Smooth muscle cell of the brain vasculature (primary cell): ENCODE results near the gene TULP1.

ENCODE experiments used
- DNase-seq: peaks from one replicate; pipeline ENCODE4 v3.0.0-alpha.2; 2012; ENCODE audit warnings: low read depth, low spot score

TULP1 gene

DNA sequence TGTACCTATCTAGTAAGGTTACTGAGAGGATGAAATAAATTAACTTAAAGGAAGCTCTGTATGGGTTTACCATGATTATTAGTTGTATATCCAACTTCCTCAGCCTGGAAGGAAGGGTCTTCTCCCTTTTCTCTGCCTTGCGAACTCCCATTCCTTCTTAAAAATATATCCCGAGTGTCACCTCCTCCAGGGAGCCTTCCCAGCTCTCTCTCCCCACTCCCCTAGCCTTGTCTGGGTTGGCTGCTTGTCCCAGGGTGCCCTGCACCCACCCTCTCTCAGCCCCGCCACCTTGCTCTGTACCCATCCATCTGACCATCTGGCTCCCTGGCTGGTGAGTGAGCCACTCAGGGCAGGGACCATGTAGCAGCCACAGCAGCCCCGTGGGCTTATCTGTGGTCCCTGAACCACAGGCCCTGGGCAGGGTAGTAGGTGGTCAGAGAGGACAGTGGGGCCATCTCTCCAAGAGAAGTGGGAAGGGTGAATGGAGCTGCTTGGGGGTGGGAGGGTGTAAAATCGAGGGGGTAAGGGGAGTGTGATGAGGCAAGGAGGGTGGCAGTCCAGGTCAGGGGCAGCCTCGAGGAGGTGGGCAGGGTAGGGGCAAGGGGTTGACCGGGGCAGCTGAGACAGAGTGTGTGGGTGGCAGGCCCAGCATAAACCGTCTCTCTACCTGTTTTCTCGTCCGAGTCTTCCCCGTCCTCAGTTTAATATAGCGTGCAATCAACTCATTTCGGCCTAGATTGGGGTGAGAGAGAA lies 28.6 kb downstream of the TULP1 start:
- DNase-seq, result no peak

GRCh38 chr6:35483490-35483889 lies 29.2 kb downstream of the TULP1 start:
- no peak for DNase-seq

- no peak for DNase-seq
Measured at GRCh38 chr6:35483062-35483461, 29.6 kb downstream of the TULP1 start.

GRCh38 chr6:35481226-35481625 lies 31.5 kb downstream of the TULP1 start:
- DNase-seq, result no peak

DNA sequence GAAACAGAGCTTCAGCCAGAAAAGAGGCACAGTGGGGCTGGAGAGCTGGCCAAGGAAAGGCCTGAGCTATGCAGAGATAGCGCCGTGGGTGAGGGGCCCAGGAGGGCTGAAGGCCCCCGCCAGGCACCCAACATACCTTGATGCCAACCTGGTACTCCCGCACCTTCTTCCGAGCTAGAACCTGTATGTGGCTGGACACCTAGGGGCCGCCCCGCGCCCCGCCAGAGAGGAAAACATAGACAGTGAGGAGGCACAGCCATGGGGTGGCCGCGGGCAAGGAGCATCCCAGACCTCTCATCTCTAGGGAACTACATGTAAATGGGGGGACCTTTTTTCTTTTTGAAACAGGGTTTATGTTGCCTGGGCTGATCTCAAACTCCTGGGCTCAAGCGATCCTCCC lies 32.5 kb downstream of the TULP1 start:
- DNase-seq, result no peak

DNA sequence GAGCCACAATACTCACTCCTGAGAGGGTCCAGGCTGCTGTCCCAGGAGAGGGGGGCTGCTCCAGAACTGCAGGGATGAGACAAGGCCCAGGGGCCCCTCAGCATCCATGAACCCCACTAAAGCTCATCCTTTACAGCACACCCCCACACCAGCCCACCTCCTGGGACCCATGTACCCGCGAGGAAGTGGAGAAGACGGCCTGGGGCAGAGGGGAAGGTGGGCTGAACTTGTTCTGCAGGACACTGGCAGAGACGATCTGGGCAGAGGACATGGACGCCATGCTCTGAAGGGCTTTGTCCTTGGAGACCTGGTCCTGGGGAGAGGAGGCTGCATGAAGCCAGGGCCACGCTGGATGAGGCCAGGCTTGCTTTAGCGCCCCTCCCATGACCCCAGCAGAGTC lies 34.4 kb downstream of the TULP1 start:
- DNase-seq, result no peak

DNA sequence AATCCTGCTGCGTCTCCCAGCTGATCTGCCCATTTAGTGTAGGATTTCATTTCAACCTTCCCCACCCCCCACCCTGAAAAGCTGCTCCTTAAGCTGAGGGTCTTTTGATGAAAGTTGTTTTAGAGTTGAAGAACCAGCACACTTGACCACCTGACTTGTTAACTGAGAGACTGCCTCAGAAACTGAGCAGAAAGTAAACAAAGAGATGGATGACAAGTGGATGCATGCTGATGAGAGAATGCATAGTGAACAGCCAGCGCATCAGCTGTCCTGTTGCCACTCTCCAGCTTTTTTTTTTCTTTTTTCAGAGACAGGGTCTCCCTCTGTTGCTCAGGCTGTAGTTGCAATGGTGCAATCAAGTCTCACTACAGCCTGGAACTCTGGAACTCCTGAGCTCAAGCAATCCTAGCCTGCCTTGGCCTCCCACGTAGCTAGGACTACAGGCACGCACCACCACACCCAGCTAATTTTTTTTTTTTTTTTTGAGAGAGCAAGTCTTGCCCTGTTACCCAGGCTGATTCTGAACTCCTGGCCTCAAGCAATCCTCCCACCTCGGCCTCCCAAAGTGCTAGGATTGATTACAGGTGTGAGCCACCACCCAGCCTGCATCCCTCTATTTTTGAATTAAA lies 35.0 kb downstream of the TULP1 start:
- no peak for DNase-seq

DNA sequence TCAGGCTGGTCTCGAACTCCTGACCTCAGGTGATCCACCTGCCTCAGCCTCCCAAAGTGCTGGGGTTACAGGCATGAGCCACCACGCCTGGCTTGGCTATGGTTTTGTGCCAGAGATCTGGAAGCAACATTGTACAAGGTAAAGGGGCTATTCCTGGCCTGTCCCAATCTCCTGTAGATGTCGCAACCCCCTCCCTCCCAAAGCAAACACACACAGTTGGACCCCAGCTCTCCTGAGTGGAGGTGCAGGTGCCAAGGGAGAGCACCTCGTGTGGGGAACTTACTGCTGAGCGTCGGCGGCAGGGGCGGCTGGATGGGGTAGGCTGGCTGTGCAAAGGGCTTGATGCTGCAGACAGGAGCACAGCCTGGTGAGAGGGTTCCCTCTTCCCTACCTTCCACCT lies 35.7 kb downstream of the TULP1 start:
- no peak for DNase-seq

GRCh38 chr6:35476004-35476403 lies 36.7 kb downstream of the TULP1 start:
- DNase-seq, result no peak

GRCh38 chr6:35475573-35475972 lies 37.1 kb downstream of the TULP1 start:
- no peak for DNase-seq

DNA sequence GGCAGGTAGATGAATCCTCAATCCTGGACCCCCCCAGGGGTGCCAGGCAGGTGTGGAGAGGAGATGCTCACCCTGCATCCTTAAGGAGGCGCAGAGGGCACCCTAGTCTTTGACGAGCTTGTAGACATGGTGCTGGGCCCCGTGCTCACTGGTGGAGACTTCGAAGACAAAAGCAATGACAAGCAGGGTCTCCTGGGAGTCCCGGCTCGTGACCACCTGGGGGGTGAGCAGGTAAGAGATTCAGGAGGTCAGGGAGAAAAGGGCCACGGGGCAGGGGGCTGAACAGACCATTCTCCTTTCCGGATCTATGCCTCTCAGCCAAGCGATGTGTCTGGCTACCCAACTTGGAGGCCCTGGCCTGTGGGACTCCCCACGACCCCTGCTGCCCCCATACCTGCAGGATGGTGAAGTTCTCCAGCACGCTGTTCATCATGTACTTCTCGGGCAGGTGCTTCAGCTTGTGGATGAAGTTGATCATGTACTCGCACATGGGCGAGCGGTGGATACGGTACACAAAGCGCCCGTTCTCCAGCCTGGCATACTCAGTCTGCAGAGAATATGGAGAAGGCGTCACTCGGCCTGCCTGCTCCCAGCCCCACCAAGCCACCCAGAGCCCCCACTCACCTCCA lies 37.6 kb downstream of the TULP1 start:
- no peak for DNase-seq

DNA sequence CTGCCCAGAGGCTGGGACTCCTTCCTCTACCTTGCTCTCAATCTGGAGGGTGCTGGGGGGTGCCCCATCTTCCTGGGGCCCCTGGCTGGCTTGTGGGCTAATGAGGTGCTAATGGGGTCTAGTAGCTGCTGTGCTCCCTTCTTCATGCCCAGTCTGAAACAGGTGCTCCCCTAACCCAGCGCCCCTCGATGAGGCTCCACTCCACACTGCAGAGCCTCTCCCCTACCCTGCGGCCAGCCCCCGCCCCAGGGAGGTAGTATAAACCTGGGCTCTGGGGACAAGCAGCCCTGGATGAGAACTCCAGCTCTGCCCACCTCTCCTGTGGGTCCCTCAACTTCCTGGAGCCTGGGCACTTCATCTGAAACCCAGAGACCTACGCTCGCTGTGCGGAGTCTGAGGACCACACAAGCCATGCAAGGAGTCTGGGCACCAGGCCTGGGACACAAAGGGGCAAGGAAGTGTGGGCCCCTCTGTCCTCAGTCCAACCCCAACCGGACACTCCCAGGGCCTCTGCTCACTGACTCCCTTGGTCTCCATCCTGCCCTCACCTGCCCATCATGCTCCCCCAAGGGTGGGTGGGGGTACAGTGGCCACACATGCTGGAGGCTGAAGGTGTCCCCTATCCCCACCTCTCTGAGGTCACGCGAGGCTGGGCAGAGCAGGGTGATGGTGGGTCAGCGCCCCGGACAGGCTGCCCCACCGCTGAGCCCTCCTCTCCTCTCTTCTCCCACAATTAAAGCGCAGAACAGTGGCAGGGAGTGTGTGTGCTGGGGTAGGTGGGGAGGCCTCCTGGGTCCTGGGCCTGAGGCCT lies 38.4 kb downstream of the TULP1 start:
- no peak for DNase-seq

GRCh38 chr6:35473850-35474130 lies 38.9 kb downstream of the TULP1 start:
- DNase-seq, result no peak

DNA sequence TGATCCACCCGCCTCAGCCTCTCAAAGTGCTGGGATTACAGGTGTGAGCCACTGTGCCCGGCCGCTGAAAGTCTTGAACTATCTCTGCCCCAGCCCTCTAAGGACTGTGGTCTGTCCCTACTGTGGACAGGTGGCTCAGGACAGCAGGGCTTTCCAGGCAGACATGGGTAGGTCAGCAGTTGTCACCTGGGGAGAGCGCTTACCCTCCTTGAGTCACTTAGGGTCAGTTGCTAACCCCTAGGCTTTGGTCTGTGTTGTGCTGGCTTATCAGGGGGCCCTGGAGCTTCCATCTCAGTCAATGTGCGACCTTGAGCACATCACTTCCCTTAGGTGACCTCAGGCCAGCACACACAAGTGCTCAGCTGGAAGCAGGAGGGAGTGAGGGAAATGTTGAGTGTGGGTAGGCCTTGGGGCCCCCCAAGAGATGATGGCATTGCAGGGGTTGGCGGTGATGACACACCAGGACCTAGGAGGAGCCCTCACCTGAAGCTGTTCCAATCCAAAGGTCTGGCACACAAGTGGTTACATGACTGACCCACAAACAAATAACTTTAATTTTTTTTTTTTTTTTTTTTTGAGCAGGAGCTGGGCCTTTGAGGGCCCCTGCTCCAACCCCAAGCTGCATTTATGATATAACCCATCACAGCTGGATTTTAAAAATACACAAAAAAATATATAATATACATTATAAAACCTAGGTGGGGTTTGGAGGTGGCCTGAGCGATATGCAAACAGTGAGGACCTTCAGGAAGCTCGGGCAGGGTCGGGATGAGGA lies 39.4 kb downstream of the TULP1 start:
- no peak for DNase-seq

DNA sequence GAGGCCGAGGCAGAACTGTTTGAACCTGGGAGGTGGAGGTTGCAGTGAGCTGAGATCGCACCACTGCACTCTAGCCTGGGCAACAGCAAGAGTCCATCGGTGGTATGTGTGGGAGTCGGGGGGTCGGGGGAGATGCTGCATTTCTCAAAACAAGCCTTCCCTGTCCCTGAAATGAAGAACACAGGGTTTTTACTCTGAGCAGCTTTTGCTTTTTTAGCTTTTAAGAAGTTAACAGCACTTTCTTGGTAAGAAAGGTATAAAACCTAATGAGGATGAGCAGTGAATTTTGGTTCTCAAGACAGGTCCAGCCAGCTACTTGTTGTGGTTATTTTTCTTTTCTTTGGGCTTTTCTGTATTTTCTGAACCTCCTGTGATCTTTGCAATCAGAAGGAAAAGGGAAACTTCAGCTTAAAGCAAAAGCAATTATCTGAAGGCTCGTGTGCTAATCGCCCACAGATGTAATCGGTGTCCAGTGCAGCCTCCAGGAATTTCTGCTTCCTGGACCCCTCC lies 40.8 kb downstream of the TULP1 start:
- DNase-seq, result no peak

DNA sequence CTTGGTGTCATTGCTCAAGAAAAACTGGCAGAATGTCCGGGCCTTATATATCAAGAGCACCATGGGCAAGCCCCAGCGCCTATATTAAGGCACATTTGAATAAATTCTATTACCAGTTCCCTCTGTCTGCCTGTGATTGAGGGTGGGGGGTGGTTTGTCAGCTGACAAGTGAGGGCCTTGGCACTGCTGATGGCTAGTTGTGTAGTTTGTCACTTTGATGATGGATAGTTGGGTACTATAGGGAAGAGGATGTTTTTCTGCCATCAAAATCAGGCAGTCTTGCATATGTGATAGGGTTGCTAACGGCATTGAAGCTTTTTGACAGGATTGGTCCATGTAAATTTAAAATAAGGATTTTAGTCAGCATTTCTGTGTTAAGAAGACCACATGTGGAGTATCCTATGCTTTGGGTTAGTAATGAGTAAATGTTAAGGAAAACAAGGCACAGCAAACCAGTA lies 42.0 kb downstream of the TULP1 start:
- no peak for DNase-seq

DNA sequence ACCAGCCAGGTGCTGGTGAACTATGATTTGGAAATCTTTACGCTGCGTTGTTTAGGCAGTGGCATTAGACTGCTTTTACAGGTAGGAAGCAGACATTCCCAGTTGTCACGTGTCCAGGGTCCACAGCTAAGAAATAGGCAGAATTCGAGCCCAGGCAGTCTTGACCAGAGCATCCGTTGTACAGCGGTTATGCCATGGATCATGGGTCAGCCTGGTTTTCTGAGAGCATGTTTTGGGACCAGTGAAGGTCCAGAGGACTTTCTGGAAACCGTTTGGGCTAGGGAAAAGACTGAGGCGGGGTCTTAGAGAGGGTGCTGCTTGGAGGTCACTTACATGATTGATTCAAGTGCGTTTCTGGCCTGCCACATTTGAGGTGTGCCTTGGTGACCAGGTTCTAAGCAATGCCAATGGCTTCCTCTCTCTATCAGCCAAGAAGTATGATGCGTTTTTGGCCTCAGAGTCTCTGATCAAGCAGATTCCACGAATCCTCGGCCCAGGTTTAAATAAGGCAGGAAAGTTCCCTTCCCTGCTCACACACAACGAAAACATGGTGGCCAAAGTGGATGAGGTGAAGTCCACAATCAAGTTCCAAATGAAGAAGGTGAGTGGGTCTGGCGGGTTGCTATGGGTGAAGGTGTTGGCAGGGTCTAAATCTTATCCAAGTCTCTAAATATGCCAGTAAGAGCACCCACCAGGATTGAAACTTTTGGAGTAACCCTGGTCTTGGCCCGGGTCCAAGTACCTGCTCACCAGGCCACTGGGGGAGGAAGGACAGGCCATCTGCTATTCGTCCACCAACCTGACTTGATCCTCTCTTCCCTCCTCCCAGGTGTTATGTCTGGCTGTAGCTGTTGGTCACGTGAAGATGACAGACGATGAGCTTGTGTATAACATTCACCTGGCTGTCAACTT lies 42.7 kb downstream of the TULP1 start:
- DNase-seq, result no peak

- DNase-seq, result no peak
Measured at GRCh38 chr6:35468980-35469750, 43.5 kb downstream of the TULP1 start.

DNA sequence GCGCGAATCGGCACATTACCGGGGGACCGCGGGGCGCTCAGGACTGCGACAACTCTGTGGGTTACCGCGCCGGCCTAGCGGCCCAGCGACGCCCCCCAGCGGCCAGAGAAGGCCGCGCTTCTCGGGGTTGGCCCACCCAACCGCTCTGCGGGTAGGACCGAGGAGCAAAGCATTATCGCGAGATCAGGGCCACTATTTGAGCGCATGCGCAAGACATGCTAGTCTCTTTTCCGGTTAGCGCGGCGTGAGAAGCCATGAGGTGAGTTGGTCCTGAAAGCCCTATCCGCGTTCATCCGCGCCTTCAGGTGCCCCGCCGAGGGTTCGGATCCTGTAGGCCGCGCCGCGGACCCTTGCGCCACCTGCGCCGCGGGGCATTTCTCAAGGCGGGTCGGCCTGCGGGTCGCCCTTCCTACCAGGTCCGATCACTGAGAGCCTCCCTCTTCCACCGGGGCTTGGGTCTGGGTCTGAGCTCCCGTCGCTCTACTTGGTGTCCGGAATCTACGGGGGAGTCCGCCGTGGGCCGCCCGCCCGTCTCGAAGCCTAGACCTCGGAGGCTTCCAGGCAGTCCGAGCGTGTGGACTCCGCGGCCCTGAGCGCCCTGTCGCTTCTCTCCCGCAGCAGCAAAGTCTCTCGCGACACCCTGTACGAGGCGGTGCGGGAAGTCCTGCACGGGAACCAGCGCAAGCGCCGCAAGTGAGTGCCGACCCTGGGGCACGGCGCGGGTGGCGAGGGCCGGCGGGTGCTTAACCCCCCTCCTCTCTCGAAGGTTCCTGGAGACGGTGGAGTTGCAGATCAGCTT lies 44.3 kb downstream of the TULP1 start, which contains the start of gene RPL10A:
Gene RPL10A (plus strand): TSS at position 221 of the 799 bp plus-strand sequence. CDS start 34 bp downstream, at position 255.
- peak; percentile 94 for DNase-seq
